ENCODE results near the gene FRZB. TPM values are rescaled to one million over a fixed set of nuclear protein-coding genes. Genes with fewer than 3 reads are reported as not detected.

The FRZB gene
- total and polyA plus RNA-seq, 11 donors = 0.31 to 5.5 (median 1.8) TPM

DNA sequence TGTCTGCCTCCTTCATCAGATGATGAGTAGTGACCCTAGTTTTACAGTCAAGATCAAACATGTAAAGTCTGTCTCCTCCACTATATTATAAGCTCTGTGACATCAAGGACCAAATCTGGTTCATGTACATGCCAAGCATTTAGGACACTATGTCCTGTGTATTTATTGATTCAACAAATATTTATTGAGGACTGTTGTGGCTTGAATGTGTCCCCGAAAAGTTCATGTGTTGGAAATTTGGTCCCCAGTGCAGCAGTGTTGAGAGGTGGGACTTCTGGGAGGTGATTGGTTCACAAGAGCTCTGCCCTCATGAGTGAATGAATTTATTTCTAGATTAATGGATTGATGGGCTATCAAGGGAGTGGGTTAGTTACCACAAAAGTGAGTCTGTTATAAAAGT is 46.6 kb upstream of the FRZB start:
- DNase-seq (no peak), ATAC-seq (no peak)
- no peaks in the 10 kb centered on the region for H3K27me3 ChIP-seq
- intact Hi-C loops (cut with DNase I) = loop anchor here in 1 of 10 donors (10.0 kb wide), 1 partner anchor 128 kb away; no protein-coding TSS in a partner anchor
- WGBS, 4 donors = 90 to 100% (median 94%) methylated on average over 1 of the region's 1 CpG
- peaks cover 0 to 11% (median 0%) of the 10 kb centered on the region in 12 donors for H3K4me1 ChIP-seq
- H3K36me3 ChIP-seq = peaks cover 0 to 85% (median 33%) of the 10 kb centered on the region in 9 donors
- TF ChIP-seq POLR2A (IDR thresholded peaks at IDR 0.05) = no peak
- TF ChIP-seq, protein P1, sequence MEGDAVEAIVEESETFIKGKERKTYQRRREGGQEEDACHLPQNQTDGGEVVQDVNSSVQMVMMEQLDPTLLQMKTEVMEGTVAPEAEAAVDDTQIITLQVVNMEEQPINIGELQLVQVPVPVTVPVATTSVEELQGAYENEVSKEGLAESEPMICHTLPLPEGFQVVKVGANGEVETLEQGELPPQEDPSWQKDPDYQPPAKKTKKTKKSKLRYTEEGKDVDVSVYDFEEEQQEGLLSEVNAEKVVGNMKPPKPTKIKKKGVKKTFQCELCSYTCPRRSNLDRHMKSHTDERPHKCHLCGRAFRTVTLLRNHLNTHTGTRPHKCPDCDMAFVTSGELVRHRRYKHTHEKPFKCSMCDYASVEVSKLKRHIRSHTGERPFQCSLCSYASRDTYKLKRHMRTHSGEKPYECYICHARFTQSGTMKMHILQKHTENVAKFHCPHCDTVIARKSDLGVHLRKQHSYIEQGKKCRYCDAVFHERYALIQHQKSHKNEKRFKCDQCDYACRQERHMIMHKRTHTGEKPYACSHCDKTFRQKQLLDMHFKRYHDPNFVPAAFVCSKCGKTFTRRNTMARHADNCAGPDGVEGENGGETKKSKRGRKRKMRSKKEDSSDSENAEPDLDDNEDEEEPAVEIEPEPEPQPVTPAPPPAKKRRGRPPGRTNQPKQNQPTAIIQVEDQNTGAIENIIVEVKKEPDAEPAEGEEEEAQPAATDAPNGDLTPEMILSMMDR (IDR thresholded peaks at IDR 0.05) = no peak
- H3K27ac ChIP-seq = no peak overlapping the region
- no peaks in the 10 kb centered on the region for H3K9me3 ChIP-seq
- H3K4me3 ChIP-seq = no peak overlapping the region

DNA sequence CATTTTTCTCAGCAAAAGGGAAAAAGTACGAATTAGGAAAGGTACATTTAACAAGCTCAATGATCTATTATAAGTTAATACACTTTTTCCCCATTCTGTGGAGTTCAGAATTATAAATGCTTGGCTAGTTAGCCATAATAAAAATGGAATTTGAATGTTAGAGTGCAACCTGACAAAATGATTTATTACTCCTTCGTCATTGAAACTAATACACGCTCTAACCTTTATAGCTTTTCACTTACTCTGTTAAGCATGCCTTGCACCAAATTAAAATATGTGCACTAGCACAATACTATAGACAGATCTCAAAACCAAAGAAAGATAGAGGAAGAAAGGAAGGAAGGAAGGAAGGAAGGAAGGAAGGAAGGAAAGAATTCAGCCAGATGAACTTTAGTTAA is 46.1 kb upstream of the FRZB start:
- TF ChIP-seq, protein P1 (IDR thresholded peaks at IDR 0.05) = no peak
- TF ChIP-seq POLR2A (IDR thresholded peaks at IDR 0.05) = no peak
- H3K4me1 ChIP-seq = peaks cover 0 to 11% (median 0%) of the 10 kb centered on the region in 12 donors
- H3K27me3 ChIP-seq = no peaks in the 10 kb centered on the region
- no peak for DNase-seq
- no peaks in the 10 kb centered on the region for H3K9me3 ChIP-seq
- WGBS, 4 donors = 93 to 98% (median 96%) methylated on average over 3 of the region's 3 CpGs
- ATAC-seq = no peak
- no peak overlapping the region for H3K27ac ChIP-seq
- H3K4me3 ChIP-seq = no peak overlapping the region
- H3K36me3 ChIP-seq = peaks cover 0 to 81% (median 33%) of the 10 kb centered on the region in 9 donors
- intact Hi-C loops (cut with DNase I) = loop anchor here in 1 of 10 donors (10.0 kb wide), 1 partner anchor 128 kb away; no protein-coding TSS in a partner anchor

DNA sequence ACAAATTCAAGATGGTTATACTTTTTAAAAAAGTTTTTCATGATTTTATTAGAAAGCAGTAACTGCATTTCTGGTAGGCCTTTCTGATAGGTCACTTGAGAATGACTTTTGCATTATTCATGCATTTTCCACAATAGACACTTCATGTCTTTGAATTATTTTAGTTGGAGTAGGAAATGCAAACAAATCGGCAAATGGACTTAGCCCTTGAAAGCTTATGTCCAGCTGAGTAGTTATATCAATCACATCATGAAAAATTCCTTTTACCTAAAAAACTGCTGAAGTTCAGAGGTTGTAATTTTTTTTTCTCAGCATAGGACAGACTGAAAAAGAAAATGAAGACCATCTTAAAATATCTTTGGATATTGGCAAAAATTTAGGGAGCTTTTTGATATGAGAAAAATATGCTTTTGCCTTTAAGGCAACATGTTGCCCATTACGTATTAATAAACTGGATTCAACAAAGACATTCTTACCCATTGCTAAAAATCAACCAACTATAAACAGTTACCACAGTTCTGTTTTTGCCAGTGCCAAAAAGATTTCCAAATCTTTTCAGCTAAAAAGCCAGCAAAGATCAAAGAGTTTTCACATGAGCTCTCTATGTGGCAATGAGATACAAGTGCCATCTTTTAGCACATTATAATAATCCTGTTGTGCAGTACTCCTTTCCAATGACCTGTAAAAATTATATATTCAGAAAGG is 45.5 kb upstream of the FRZB start:
- peaks cover 0 to 11% (median 0%) of the 10 kb centered on the region in 12 donors for H3K4me1 ChIP-seq
- no peak for DNase-seq
- H3K9me3 ChIP-seq = no peaks in the 10 kb centered on the region
- no peaks in the 10 kb centered on the region for H3K27me3 ChIP-seq
- no peak overlapping the region for H3K27ac ChIP-seq
- TF ChIP-seq POLR2A (IDR thresholded peaks at IDR 0.05) = no peak
- TF ChIP-seq, protein P1 (IDR thresholded peaks at IDR 0.05) = no peak
- H3K4me3 ChIP-seq = no peak overlapping the region
- 91 to 96% (median 94%) methylated on average over 2 of the region's 2 CpGs for WGBS, 4 donors
- no peak for ATAC-seq
- intact Hi-C loops (cut with DNase I) = loop anchor here in 2 of 10 donors (2.0 to 10.0 kb wide), 2 partner anchors 21 to 127 kb away; no protein-coding TSS in a partner anchor
- H3K36me3 ChIP-seq = peaks cover 0 to 78% (median 33%) of the 10 kb centered on the region in 9 donors

DNA sequence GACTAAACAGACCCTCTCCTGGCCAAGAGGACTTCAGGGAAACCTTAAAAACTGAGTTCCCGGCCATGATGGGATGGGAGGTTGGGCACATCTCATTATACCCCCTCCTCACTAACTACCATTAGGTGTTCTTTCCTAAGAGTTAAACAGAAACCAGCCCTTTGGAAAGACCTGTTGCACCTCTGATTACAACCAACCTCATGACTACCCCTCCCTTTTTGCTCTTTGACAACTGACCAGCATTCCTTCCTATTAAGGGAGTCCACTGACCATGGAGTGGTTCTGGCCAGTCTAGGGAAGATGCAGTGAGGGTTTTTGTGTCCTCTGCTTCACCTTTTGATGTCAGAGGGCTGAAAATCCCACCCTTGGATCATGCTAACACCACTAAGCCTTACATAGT is 44.5 kb upstream of the FRZB start:
- Histone ChIP-seq H3K4me1 (peaks cover 0 to 11% (median 0%) of the 10 kb centered on the region in 12 donors), H3K9me3 (no peaks in the 10 kb centered on the region), H3K4me3 (no peak overlapping the region), H3K36me3 (peaks cover 0 to 74% (median 33%) of the 10 kb centered on the region in 9 donors), H3K27ac (no peak overlapping the region), H3K27me3 (no peaks in the 10 kb centered on the region)
- DNase-seq (no peak), ATAC-seq (no peak)
- TF ChIP-seq, protein P1 (IDR thresholded peaks at IDR 0.05) = no peak
- TF ChIP-seq POLR2A (IDR thresholded peaks at IDR 0.05) = no peak
- 95 to 100% (median 99%) methylated on average over 1 of the region's 1 CpG for WGBS, 4 donors
- intact Hi-C loops (cut with DNase I) = loop anchor here in 2 of 10 donors (2.0 to 10.0 kb wide), 2 partner anchors 22 to 126 kb away; no protein-coding TSS in a partner anchor

Measured in heart left ventricle (tissue), 16 donors.